DND-41 (cell line): Measurements from ENCODE around the gene UBE2QL1.

Source experiments
- ATAC-seq: fragments of 200-7000 bp; cut with Tn5 transposase; 3 replicates; pipeline ENCODE4 v1.9.1; 2021; ENCODE audit warnings: low read depth; ENCODE audit not compliant: insufficient read depth
- DNase-seq: peaks from one replicate; pipeline ENCODE4 v3.0.0-alpha.2; 2020
- H2AFZ ChIP-seq: 2 replicates; pipeline ENCODE4 v1.6.0; 2012; ENCODE audit warnings: low read depth, low read length
- H3K27ac ChIP-seq: 2 replicates; pipeline ENCODE4 v1.5.1; 2012; ENCODE audit warnings: low read length, inconsistent platforms
- H3K27me3 ChIP-seq: fragments of 200-600 bp; sonication (generic); 2 replicates; pipeline ENCODE4 v1.6.0; 2012; ENCODE audit warnings: low read length, mild to moderate bottlenecking, inconsistent platforms; ENCODE audit not compliant: insufficient read depth, poor library complexity
- H3K36me3 ChIP-seq: 2 replicates; pipeline ENCODE4 v1.5.1; 2012; ENCODE audit warnings: low read length, inconsistent platforms; ENCODE audit not compliant: insufficient read depth
- H3K4me1 ChIP-seq: 2 replicates; pipeline ENCODE4 v1.5.1; 2012; ENCODE audit warnings: mild to moderate bottlenecking, low read length; ENCODE audit not compliant: insufficient read depth
- H3K4me2 ChIP-seq: 2 replicates; pipeline ENCODE4 v1.6.0; 2012; ENCODE audit warnings: mild to moderate bottlenecking, moderate library complexity, low read length, inconsistent platforms; ENCODE audit not compliant: insufficient read depth
- H3K4me3 ChIP-seq, 2 experiments: fragments of 200-600 bp in 1 of 2; shearing (Covaris generic) in 1 of 2; 2 replicates each; pipeline ENCODE4 v1.5.1; 2012 to 2016; ENCODE audit warnings: inconsistent platforms in 2 of 2, low read length in 2 of 2, mild to moderate bottlenecking in 2 of 2, low read depth in 1 of 2, moderate library complexity in 1 of 2
- H3K79me2 ChIP-seq: 2 replicates; pipeline ENCODE4 v1.6.0; 2012; ENCODE audit warnings: low read length, inconsistent platforms; ENCODE audit not compliant: insufficient read depth
- H3K9ac ChIP-seq: 2 replicates; pipeline ENCODE4 v1.6.0; 2012; ENCODE audit warnings: low read depth, mild to moderate bottlenecking, inconsistent platforms, low read length, moderate library complexity
- H3K9me3 ChIP-seq: 2 replicates; pipeline ENCODE4 v1.5.1; 2012; ENCODE audit warnings: low read length, moderate library complexity, mild to moderate bottlenecking, inconsistent platforms; ENCODE audit not compliant: insufficient read depth, severe bottlenecking
- H4K20me1 ChIP-seq: 2 replicates; pipeline ENCODE4 v1.6.0; 2012; ENCODE audit warnings: low read length; ENCODE audit not compliant: insufficient read depth
- CTCF ChIP-seq: IDR thresholded peaks from 2 replicates; pipeline ENCODE4 v1.5.1; 2012; ENCODE audit warnings: borderline replicate concordance, low read length, moderate library complexity, mild to moderate bottlenecking; ENCODE audit not compliant: poor library complexity, severe bottlenecking; ENCODE audit errors: extremely low read depth
- EZH2 ChIP-seq: IDR thresholded peaks from 3 replicates; pipeline ENCODE4 v1.6.1; 2012; ENCODE audit warnings: borderline replicate concordance, low read depth, mild to moderate bottlenecking, moderate library complexity, low read length, inconsistent platforms; ENCODE audit not compliant: severe bottlenecking

UBE2QL1 gene

DNA sequence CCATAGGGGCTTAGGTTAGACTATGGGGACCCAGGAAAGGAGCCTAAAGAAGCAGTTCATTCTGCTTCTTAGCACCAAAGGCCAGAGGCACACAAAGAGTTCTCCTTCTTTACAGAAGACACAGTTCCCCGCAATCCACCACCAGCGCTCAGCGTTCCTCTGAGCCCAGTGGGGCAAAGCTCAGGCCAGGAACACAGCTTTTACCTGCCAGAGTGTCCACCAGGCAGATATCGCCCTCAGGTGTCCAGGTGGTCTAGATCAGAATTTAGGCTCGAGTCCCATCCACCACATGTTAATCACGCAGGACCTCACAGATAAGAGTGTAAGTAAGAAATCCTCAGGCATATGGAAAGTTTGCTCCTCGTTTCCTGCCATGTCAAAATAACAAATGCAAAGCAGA, 53.0 kb downstream of the UBE2QL1 start:
- H3K9ac ChIP-seq, result no peak overlapping the region
- no peak overlapping the region for H3K4me3 ChIP-seq
- H3K27ac ChIP-seq, result no peak overlapping the region
- no peak for TF ChIP-seq EZH2
- TF ChIP-seq CTCF, result no peak
- no peaks in the 10 kb centered on the region for H4K20me1 ChIP-seq
- no peak overlapping the region for H2AFZ ChIP-seq
- H3K9me3 ChIP-seq, result peaks cover 5% of the 10 kb centered on the region
- H3K36me3 ChIP-seq, result no peaks in the 10 kb centered on the region
- H3K4me1 ChIP-seq, result no peaks in the 10 kb centered on the region
- no peaks in the 10 kb centered on the region for H3K27me3 ChIP-seq
- H3K4me2 ChIP-seq, result no peak overlapping the region
- DNase-seq (no peak), ATAC-seq (no peak)
- H3K79me2 ChIP-seq, result no peaks in the 10 kb centered on the region

- no peaks in the 10 kb centered on the region for H3K79me2 ChIP-seq
- no peak overlapping the region for H3K4me2 ChIP-seq
- H3K4me1 ChIP-seq, result no peaks in the 10 kb centered on the region
- H3K36me3 ChIP-seq, result no peaks in the 10 kb centered on the region
- no peak overlapping the region for H3K9ac ChIP-seq
- no peak overlapping the region for H3K27ac ChIP-seq
- no peak for TF ChIP-seq EZH2
- no peak for TF ChIP-seq CTCF
- no peak overlapping the region for H3K4me3 ChIP-seq
- no peak overlapping the region for H2AFZ ChIP-seq
- no peak for ATAC-seq
- no peaks in the 10 kb centered on the region for H4K20me1 ChIP-seq
- no peaks in the 10 kb centered on the region for H3K27me3 ChIP-seq
- H3K9me3 ChIP-seq, result peaks cover 5% of the 10 kb centered on the region
- DNase-seq, result no peak
These were observed 53.8 kb downstream of the UBE2QL1 start for GRCh38 chr5:6502421-6502820.

DNA sequence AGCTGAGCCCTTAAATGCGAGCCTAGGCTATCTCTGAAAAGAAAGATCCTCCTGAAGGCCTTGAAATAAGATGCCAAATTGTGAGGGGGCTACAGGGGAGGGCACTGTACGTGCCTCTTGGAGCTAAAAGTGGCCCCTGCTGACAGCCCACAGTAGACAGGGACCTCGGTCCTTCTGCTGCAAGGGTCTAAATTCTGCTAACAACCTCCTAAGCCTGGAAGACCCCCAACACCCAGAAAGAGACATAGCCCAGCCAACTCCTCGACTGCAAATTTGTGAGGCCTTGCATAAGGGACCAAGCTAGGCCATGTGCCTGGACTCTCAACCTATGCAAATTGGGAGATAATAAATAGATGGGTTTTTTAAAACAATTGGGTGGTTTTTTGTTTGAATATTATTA, 54.7 kb downstream of the UBE2QL1 start:
- H3K4me3 ChIP-seq, result no peak overlapping the region
- H3K4me1 ChIP-seq, result no peaks in the 10 kb centered on the region
- H3K27me3 ChIP-seq, result no peaks in the 10 kb centered on the region
- peaks cover 5% of the 10 kb centered on the region for H3K9me3 ChIP-seq
- no peaks in the 10 kb centered on the region for H4K20me1 ChIP-seq
- no peak for ATAC-seq
- no peak for TF ChIP-seq CTCF
- TF ChIP-seq EZH2, result no peak
- DNase-seq, result no peak
- no peak overlapping the region for H2AFZ ChIP-seq
- H3K36me3 ChIP-seq, result no peaks in the 10 kb centered on the region
- no peak overlapping the region for H3K9ac ChIP-seq
- no peaks in the 10 kb centered on the region for H3K79me2 ChIP-seq
- H3K4me2 ChIP-seq, result no peak overlapping the region
- no peak overlapping the region for H3K27ac ChIP-seq

GRCh38 chr5:6504677-6505415, 56.2 kb downstream of the UBE2QL1 start:
- no peak for ATAC-seq
- no peak overlapping the region for H3K27ac ChIP-seq
- H3K4me2 ChIP-seq, result no peak overlapping the region

More at GRCh38 chr5:6504677-6505415, 56.2 kb downstream of the UBE2QL1 start:
- TF ChIP-seq EZH2 (no peak), CTCF (no peak)
- DNase-seq, result no peak
- Histone ChIP-seq H3K4me3 (no peak overlapping the region), H3K9ac (no peak overlapping the region), H4K20me1 (no peaks in the 10 kb centered on the region), H3K36me3 (no peaks in the 10 kb centered on the region), H2AFZ (no peak overlapping the region), H3K79me2 (no peaks in the 10 kb centered on the region), H3K27me3 (no peaks in the 10 kb centered on the region), H3K4me1 (no peaks in the 10 kb centered on the region), H3K9me3 (peaks cover 5% of the 10 kb centered on the region)
